Activated naive CD8-positive, alpha-beta T cell treated with anti-CD3 and anti-CD28 coated beads, Interleukin-2, amount 50 U/mL, for 16 hours (primary cell): ENCODE results near the gene ERN2.
"Not testable (repeated sequence)": the region's sequence is repeated elsewhere in the genome, so short reads cannot be mapped to it uniquely, and the experiment has no call there.

Source experiments
- DNase-seq: peaks from one replicate; pipeline ENCODE4 v3.0.0-alpha.2; 2020; ENCODE audit warnings: low read depth, low spot score

Gene ERN2

DNA sequence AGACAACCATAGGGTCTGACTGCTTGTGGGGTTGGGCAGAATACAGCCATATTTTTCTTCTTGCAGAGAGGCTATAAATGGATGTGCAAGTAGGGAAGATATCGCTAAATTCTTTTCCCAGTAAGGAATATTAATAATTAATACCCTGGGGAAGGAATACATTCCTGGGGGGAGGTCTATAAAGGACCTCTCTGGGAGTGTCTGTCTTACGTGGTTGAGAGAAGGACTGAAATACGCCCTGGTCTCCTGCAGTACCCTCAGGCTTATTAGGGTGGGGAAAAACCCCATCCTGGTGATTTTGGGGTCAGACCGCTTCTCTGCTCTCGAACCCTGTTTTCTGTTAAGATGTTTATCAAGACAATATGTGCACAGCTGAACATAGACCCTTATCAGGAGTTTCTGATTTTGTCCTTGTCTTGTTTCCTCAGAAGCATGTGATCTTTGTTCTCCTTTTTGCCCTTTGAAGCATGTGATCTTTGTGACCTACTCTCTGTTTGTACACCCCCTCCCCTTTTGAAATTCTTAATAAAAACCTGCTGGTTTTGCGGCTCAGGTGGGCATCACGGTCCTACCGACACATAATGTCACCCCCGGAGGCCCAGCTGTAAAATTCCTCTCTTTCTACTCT lies 9.7 kb upstream of the ERN2 start:
- not testable (repeated sequence) for DNase-seq

DNA sequence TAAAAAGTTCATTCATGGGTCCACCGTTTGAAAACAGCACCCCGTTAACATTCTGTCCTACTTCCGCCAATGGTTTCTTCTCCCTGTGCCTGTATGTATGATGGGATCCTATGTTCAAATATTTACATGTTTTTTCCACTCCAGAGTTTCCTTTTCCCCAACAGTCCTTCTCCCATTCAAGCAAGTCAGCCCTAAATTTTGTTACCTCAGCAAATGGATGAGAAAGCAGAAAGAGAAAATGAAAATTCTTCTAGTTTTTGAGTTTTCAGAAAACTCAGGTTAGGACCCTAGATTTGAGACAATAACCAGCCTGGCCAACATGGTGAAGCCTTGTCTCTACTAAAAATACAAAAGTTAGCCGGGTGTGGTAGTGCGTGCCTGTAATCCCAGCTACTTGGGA lies 3.5 kb upstream of the ERN2 start:
- no peak for DNase-seq

DNA sequence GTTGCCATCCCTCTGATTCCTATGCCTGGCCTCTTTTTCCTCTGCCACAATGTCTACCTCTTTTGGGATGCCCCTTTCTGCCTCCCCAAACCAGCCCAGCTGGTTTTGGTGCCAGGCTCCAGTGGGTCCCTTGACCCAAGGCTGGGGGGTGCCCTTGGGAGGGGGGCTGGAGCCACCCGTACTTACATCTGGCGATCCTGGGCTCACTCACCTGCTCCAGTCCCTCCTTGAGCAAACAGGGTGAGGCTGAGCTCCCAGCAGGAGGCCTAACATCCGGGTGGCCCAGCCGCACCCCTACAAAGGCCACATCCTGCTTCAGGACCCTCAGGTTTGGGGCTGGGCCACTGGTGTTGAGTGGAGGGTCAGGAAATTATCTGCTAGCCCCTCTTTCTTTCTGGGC lies 1.2 kb downstream of the ERN2 start:
- DNase-seq, result no peak

DNA sequence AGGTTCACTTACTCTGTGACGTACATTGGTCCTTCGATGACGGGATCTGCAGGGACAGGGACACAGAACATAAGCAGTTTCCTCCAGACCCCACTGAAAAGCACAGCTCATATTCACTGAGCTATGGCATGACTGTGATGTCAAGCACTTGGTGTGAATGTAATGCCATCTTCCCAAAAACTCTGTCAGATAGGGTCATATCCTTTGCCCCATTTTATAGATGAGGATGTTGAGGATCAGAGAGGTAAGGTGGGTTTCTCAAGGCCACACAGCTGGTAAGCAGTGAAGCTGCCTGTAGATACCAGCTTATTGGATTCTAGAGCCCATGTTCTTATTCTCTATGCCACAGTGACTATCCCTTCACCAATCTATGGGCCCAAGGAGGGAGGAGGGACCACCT lies 2.5 kb downstream of the ERN2 start:
- DNase-seq, result no peak

DNA sequence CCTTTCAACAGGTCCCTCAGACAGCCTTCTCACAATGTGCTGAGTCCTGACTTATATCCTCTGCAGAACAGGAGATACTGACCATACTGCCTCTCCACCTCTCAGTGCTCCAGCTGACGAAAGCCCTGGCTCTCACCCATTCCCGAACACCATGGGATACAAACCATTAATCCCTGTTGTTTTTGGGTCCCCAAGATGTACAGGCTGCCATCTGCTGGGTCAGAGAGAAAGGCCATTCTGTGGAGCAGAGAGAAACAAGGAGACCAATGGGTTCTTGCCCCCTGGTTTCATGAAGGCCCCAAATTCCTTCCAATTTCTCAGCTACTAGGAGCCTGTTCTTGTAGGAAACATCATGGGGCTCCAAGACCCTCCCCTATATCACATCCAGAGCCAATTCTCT lies 3.0 kb downstream of the ERN2 start:
- DNase-seq, result no peak

DNA sequence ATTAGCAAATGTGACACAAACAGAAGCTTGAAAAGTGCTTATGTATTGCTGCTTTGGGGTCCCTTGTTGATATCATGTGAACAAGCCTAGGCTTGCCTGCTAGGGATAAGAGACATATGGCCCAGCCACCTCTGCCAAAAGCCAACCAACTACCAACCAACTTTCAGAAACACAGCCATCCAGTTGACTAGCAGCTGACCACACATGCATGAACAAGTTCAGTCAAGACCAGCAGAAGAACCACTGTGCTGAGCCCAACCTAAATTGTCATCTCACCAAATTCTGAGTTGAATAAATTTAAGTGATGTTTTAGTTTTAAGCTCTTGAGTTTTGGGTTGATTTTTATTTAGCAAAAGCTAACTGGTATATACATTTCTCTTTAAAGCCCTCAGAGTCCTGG lies 3.5 kb downstream of the ERN2 start:
- DNase-seq, result no peak

DNA sequence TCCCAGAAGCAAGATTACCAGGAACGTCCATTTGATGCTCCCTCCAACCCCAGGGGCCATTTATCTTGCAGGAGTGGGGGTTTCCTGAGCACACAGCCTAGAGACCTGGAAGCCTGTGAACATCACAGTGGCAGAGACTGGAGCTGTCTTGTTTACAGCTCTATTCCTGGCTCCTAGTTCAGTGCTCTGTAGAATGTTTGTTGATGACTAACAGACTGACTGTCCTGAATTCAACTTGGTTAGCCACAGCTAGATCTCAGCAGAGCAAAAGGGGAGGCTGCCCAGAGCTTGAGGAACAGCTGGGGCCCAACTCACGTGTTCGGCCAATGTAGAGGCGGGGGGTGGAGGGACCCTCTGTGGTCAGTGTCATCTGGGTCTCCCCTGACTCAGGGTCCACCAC lies 6.6 kb downstream of the ERN2 start:
- DNase-seq, result no peak

DNA sequence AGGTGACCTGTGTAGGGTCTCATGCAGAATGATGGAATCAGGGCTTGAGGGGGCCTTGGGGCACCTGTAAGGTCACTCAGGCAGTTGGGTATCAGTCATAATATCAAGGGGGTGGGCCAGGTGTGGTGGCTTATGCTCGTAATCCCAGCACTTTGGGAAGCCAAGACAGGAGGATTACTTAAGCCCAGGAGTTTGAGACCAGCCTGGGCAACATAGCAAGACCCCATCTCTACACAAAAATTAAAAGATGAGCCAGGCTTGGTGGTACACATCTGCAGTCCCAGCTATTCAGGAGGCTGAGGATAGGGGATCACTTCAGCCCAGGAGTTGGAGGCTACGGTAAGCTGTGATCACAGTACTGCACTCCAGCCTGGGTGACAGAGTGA lies 7.5 kb downstream of the ERN2 start:
- DNase-seq, result no peak

DNA sequence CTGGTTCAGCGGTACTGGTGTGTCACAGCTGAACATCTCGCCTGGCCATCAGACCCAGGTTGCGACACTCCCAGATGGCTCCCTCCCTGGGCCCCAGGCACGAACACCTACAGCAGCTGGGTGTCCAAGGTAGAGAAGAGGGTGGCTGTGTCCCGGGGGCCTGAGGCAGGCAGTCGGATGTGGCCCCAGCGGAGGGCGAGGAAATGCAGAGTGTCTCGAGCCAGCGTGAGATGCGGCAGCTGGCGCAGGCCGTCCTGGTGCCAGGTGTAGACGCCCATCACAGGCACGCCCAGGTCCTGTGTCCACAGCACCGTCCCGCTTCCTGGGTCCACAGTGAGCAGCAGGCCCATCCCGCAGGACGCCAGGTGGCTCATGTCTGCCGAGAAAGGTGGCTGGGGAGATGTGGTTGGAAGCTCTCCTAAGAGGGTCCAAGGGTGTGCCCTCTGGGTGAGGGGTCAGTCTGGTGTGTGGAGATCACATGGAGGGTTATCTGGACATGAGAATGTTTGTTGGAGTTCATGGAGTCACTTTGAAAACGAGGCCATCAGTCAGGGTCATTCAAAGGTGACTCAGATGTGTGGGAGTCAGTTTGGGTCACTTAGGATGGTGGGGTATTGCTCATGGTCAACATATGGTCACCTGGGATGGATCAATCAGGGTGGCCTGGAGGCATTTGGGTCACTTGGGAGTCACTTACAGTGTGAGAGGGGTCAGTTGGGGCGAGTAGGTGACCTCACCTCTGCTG lies 8.1 kb downstream of the ERN2 start:
- no peak for DNase-seq

DNA sequence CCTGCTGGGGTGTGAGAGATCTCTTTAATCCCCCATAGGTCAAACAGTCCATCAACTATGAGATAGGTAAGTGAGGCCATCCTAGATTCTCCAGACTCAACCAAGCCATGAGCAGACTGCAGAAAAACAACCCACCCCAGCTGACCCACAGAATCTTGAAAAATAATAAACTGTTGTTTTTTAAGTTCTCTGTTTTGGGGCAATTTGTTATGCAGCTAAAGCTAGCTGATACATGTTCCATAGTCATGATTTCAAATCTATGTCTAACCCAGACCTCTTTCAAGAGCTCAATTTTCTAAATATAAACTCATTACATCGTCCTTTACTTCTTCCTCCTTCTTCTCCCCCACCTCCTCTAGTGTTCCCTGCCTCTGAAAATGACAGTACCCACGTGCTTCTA lies 10.1 kb downstream of the ERN2 start:
- no peak for DNase-seq

DNA sequence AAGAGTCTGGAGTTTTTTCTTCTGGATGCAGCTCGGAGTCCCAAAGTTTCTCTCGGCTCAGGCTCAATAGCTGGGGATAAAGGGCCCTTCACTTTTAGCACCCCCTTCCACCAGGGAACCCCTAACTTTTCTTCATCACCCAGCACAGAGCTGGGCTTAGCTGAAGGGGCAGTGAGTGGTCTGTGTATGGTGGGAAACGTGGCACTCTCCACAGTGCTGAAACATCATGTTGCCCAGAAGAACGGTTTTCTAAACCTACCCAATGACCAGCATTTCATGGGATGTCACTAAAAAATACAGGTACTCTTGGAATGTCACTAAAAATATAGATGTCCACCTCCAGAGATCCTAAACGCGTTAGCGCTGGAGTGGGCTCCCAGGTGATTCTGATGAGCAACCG lies 12.0 kb downstream of the ERN2 start:
- DNase-seq, result no peak

DNA sequence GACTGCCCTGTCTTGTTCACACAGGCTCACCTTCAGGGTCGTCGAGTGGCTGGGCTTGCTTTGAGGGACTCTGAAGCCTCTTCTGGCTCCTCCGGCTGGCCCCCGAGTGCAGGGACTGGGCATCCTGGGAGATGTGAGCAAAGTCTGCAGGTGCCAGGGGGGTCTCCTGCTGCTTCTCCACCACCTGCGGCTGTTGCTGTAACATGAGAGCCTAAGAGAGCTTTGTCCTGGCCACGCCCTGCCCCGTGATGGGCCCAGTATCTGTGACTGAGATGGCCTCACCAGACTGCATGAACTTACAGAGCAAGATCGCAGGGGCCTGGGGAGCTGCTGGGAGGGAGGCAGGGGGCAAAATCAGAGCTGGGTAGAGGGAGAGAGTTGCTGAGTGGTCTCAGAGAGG lies 12.5 kb downstream of the ERN2 start:
- DNase-seq, result no peak

DNA sequence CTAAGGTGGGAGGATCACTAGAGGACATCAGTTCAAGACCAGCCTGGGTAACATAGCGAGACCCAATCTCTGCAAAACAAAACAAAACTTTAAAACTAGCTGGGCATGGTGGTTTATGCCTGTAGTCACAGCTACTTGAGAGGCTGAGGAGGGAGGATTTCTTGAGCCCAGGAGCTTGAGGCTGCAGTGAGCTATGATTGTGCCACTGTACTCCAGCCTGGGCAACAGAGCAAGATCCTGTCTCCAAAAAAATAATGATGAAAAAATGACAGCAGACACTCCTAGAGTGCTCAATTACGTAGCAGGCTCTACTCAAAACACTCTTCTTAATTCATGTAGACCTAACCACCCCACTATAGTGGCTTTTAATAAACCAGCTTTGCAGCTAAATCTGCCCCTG lies 12.9 kb downstream of the ERN2 start:
- DNase-seq, result no peak

DNA sequence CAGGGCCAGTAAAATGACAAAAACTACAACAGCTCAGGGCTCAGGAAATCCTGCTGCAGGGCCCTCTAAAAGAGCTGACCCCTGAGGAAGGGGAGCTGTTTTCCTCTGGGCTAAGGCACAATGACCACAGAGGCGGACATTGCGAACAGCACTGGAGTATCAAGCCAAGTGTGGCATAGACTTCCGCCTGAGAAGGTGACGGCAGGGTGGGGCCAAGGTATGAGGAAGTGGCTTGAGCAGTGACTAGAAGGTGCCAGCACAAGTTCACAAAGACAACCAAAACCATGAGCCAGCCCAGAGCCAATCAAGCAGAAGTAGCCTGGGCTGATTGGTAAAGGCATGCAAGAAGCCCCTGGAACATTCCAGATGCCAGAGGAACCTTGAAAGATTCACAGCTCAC lies 13.9 kb downstream of the ERN2 start:
- DNase-seq, result no peak

DNA sequence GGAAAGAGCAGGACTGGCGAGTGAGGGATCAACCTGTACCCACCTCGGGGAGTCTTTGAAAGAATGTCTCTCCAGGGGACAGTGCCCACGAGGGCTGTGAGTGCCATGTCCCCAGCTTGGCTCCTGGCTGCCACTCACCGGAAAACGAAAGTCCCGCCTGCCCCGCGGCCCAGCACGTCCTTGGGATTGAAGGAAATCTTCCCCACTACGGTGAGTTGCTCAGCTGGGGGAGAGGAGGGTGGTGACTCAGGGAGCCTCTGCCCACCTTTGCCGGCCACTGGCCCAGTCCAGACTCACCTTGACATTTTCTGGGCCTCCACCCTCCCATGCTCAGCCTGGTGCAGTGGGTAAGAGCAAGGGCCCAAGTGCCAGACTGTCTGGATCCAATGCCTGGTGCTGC lies 17.3 kb downstream of the ERN2 start:
- no peak for DNase-seq

DNA sequence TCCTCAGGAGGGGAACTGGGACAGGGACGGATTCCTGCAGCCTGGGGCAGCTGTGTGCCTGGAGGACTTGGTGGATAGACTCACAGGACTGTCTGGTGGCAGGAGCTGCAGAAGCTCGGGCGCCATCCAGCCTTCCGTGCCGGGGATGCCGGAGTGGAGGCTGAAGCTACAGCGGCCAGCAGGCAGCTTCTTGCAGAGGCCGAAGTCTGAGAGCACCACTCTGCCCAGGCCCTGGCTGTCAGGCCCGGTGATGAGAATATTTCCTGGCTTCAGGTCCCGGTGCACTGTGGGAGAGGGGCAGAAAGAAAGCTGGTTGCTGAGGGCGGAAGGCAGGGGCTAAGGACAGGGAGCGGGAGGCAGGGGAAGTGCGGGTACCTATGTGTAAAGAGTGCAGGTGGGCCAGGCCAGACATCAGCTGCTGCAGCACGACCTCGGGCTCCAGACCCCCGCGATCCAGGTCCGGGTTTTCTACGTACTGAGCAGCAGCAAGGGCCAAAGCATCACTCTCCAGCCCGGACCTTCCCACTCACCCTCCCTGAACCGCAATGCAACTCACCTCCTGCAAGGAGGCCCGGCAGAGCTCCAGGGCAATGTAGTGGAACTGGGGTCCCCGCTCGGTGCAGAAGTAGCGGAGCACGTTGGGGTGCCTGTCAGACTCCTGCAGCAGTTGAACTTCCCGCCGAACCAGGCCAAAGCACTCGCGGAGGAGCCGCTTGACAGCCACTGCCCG lies 18.2 kb downstream of the ERN2 start:
- no peak for DNase-seq

DNA sequence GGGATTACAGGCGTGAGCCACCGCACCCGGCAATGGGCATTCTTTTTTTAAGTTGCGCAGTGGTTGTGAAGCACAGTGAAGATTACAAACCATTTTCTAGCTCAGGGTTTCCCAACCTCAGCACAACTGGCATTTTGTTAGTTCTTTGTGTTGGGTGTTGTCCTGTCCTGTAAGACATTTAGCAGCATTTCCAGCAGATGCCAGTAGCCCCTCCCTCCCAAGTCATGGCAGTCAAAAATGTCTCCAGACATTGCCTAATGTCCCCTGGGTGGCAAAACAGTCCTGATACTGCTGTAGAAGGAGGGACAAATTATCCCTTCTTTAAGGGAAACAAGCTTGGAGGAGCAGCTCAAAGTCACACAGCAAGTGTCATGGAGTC lies 18.8 kb downstream of the ERN2 start:
- no peak for DNase-seq

DNA sequence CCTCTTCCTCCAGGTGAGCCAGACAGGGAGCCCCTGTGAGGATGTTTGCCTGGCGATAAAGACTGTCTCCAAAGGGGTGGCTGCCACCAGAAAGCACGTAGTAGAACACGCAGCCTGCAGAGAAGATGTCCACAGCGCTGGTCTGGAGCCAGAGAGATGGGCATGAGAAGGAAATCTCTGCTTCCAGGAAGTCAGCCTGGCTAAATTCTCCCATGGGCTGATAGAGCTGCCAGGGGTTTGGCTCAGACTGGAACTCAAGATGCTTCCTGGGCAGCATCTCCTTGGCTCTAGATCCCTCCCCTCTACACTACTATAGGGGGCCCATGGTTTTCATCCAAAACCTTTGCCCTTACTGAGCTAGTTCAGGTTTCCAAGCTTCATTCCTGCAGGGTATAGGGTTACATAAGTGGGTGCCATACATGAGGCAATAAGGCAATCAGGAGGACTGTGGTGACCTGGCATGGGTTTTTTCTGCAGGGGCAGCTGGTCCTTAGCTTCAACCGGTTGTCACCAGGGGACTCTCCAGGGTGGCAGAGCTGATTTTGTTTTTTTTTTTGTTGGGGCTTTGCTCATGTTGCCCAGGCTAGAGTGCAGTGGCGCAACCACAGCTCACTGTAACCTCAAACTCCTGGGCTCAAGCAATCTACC lies 20.7 kb downstream of the ERN2 start:
- DNase-seq, result no peak

DNA sequence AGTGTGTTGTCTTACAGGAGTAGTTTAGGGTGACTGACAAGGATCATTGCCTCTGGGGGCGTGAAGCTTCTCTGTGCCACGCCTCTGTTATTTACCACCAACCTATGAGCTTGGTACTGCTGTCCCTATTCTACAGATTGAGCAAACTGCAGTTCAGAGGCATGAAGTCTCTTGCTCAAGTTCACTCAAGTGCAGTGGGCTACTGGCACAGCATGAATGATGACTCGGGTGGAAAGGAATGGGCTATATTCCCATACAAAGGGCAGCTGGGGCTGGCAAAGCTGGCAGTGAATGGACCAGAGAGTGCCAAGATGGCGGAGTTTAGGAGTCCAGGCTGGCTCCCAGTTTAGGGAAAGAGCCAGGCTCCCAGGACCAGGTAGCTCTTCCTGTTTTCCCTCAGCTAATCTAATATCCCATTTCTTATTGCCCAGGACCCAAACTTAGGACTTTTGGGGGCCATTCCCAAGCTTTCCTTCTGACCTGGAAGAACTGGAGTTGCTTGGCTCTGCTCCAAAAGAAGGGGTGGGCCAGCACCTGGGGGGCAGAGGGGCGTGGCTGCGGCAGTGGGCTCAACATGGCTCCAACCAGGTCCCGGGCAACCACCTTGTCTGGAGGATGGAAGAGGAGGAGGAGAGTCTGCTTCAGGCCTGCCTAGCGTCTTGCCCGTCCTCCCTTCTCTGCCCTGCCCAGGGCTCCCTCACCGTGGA lies 21.4 kb downstream of the ERN2 start:
- no peak for DNase-seq

DNA sequence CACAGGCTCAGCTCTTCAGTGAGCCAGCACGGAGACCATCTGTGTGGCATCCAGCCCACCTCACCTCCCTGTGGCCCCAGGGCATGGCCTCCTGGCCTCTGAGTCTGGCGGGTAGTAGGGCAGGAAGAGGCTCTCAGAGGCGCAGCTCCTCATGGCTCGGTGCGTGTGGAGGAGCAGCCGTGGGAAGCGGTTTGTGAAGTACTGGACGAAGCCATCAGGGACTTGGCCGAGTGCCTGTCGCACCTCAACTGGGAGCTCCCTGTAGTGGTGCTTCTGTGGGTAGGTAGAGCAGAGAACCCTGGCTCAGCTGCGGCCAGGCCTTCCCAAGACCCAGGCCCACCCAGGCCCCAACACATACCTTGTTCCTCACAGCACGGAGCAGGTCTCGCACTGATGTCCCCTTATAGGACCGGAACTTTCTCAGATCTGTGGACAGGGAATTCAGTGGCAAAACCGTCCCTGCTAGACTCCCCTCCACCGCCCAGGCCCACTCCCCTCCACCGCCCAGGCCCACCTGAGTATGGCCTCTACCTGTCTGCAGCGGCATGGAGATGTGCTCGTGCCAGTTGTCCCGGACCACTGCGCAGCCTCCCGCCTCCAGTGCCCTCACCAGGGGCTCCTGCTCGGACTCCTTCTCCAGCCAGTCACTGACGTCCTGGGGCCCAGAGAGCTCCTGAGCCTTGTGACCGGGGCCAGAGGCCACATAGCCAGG lies 22.1 kb downstream of the ERN2 start:
- no peak for DNase-seq

DNA sequence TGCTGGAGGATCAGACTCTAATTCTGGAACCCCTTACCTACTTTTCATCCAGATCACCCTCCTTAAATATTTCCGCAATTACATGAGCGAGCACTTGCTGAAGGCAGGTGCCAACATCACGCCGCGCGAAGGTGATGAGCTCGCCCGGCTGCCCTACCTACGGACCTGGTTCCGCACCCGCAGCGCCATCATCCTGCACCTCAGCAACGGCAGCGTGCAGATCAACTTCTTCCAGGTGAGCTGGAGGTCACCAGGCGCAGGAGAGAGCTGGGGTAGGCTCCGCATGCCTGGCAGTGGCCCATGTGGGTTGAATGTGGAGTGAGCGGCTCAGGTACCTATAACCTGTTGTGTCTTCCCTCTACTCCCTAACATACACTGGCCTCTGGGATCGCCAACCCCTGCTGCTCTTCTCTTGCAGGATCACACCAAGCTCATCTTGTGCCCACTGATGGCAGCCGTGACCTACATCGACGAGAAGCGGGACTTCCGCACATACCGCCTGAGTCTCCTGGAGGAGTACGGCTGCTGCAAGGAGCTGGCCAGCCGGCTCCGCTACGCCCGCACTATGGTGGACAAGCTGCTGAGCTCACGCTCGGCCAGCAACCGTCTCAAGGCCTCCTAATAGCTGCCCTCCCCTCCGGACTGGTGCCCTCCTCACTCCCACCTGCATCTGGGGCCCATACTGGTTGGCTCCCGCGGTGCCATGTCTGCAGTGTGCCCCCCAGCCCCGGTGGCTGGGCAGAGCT lies 23.4 kb downstream of the ERN2 start:
- DNase-seq, result no peak
